ENCODE data around the gene MTUS2. TPM values are rescaled to one million over a fixed set of nuclear protein-coding genes. Genes with fewer than 3 reads are reported as not detected.

The MTUS2 gene
- polyA plus RNA-seq, 1 donor from 2014 or later = 4.4 TPM

- Histone ChIP-seq H4K20me1 (ENCODE audit: insufficient read depth) (no peaks in the 10 kb centered on the region), H3K9me2 (ENCODE audit: insufficient read depth, low read length) (no peaks in the 10 kb centered on the region), H3K36me3 (ENCODE audit: insufficient read depth, low read length) (no peaks in the 10 kb centered on the region), H3K4me3 (ENCODE audit: low read length) (no peak overlapping the region), H3K79me2 (replicated peaks; ENCODE audit: insufficient read depth, low read length) (no peaks in the 10 kb centered on the region), H3F3A (ENCODE audit: insufficient read depth, low read length, poor library complexity, severe bottlenecking) (no peaks in the 10 kb centered on the region), H3K4me2 (ENCODE audit: low read length) (no peak overlapping the region), H3K27me3 (ENCODE audit: insufficient read depth, low read depth, low read length) (no peaks in the 10 kb centered on the region), H3K27ac (ENCODE audit: low read length) (no peak overlapping the region), H3K9ac (ENCODE audit: low read length) (no peak overlapping the region), H3K9me3 (ENCODE audit: low read length) (no peaks in the 10 kb centered on the region), H2AFZ (ENCODE audit: low read depth, low read length) (no peak overlapping the region)
- TF ChIP-seq EZH2 (IDR thresholded peaks at IDR 0.05; ENCODE audit: borderline replicate concordance, insufficient read depth, low read length, poor library complexity, severe bottlenecking) = no peak
- peak; percentile 93 for TF ChIP-seq RAD21 (conservative IDR thresholded peaks at IDR 0.05)
- no peak for TF ChIP-seq POLR2AphosphoS5 (IDR thresholded peaks at IDR 0.05)
- no peak for TF ChIP-seq REST (IDR thresholded peaks at IDR 0.05; ENCODE audit: borderline replicate concordance)
- TF ChIP-seq SMC3 (conservative IDR thresholded peaks at IDR 0.05; ENCODE audit: poor library complexity) = peak; percentile 95
- TF ChIP-seq EP300 (conservative IDR thresholded peaks at IDR 0.05; ENCODE audit: poor library complexity, severe bottlenecking) = no peak
- peak; percentile 93 for TF ChIP-seq CTCF (IDR thresholded peaks at IDR 0.05; ENCODE audit: poor library complexity, severe bottlenecking)
- no peak for TF ChIP-seq MXI1 (conservative IDR thresholded peaks at IDR 0.05; ENCODE audit: poor library complexity, severe bottlenecking)
- TF ChIP-seq TAF1 (IDR thresholded peaks at IDR 0.05; ENCODE audit: low read depth) = no peak
Measured at GRCh38 chr13:29362849-29363604, 542.9 kb downstream of the MTUS2 start.

- Histone ChIP-seq H3K9me3 (ENCODE audit: low read length) (peaks cover 3% of the 10 kb centered on the region), H3K27ac (ENCODE audit: low read length) (no peak overlapping the region), H3K27me3 (ENCODE audit: insufficient read depth, low read depth, low read length) (no peaks in the 10 kb centered on the region), H3K9me2 (ENCODE audit: insufficient read depth, low read length) (no peaks in the 10 kb centered on the region), H3K9ac (ENCODE audit: low read length) (no peak overlapping the region), H3K4me2 (ENCODE audit: low read length) (no peak overlapping the region), H3K79me2 (replicated peaks; ENCODE audit: insufficient read depth, low read length) (no peaks in the 10 kb centered on the region), H3K4me3 (ENCODE audit: low read length) (no peak overlapping the region), H3F3A (ENCODE audit: insufficient read depth, low read length, poor library complexity, severe bottlenecking) (no peaks in the 10 kb centered on the region), H4K20me1 (ENCODE audit: insufficient read depth) (no peaks in the 10 kb centered on the region), H2AFZ (ENCODE audit: low read depth, low read length) (no peak overlapping the region), H3K36me3 (ENCODE audit: insufficient read depth, low read length) (no peaks in the 10 kb centered on the region)
- no peak for TF ChIP-seq EZH2 (IDR thresholded peaks at IDR 0.05; ENCODE audit: borderline replicate concordance, insufficient read depth, low read length, poor library complexity, severe bottlenecking)
- no peak for TF ChIP-seq REST (IDR thresholded peaks at IDR 0.05; ENCODE audit: borderline replicate concordance)
- TF ChIP-seq SMC3 (conservative IDR thresholded peaks at IDR 0.05; ENCODE audit: poor library complexity) = peak; percentile 84
- no peak for TF ChIP-seq TAF1 (IDR thresholded peaks at IDR 0.05; ENCODE audit: low read depth)
- TF ChIP-seq POLR2AphosphoS5 (IDR thresholded peaks at IDR 0.05) = no peak
- TF ChIP-seq RAD21 (conservative IDR thresholded peaks at IDR 0.05) = peak; percentile 93
- no peak for TF ChIP-seq MXI1 (conservative IDR thresholded peaks at IDR 0.05; ENCODE audit: poor library complexity, severe bottlenecking)
- no peak for TF ChIP-seq EP300 (conservative IDR thresholded peaks at IDR 0.05; ENCODE audit: poor library complexity, severe bottlenecking)
- TF ChIP-seq CTCF (IDR thresholded peaks at IDR 0.05; ENCODE audit: poor library complexity, severe bottlenecking) = peak; percentile 92
Measured at GRCh38 chr13:29369060-29369743, 549.1 kb downstream of the MTUS2 start.

Data from neural cell (in vitro differentiated cells).